HepG2 (cell line): ENCODE data around the gene CAPRIN2. TPM values are rescaled to one million over a fixed set of nuclear protein-coding genes. Genes with fewer than 3 reads are reported as not detected.

Source experiments
- ATAC-seq: fragments of 200-7000 bp; cut with Tn5 transposase; 3 replicates; pipeline ENCODE4 v1.9.1; 2020; ENCODE audit warnings: mild to moderate bottlenecking, moderate library complexity
- BruUV-seq: library from RNA; stranded (reverse); fragments of 400-500 nt; replicated peaks from 2 replicates; lab custom pipeline; 2021; lab: Mats Ljungman, UMichigan
- CTCF ChIA-PET: fragments of 300-600 bp; formaldehyde crosslinking; extraction: SDS; loops from one replicate; lab custom pipeline; 2021; ENCODE audit warnings: low total read pairs, inconsistent platforms, low intra/inter-chr PET ratio; lab: Yijun Ruan, JAX
- POLR2A ChIA-PET: fragments of 350-600 bp; sonication (Branson Sonifier 250); formaldehyde crosslinking; loops from one replicate; lab custom pipeline; 2020; ENCODE audit warnings: antibody characterized with exemption, inconsistent platforms; lab: Yijun Ruan, JAX
- DNase-seq: peaks from one replicate; pipeline ENCODE4 v3.0.0-alpha.2; 2015; ENCODE audit warnings: low spot score
- FAIRE-seq: peaks from 3 replicates; lab custom pipeline; 2011; peaks lifted over from hg19 to GRCh38; lab: Jason Lieb, UNC
- H2AFZ ChIP-seq: one replicate; pipeline ENCODE4 v1.6.1; 2011; ENCODE audit warnings: low read length, inconsistent platforms
- H3K27ac ChIP-seq: fragments of 300-600 bp; 3 replicates; pipeline ENCODE4 v1.8.0; 2011; ENCODE audit warnings: mixed run types, mild to moderate bottlenecking, mixed read lengths, low read length, inconsistent platforms; ENCODE audit not compliant: insufficient read depth; ENCODE audit errors: extremely low read length
- H3K27me3 ChIP-seq, 2 experiments: fragments of 200-600 bp in 1 of 2; 2 replicates in 1 of 2; 3 replicates in 1 of 2; pipeline versions ENCODE4 v1.6.0 to v1.8.0; 2011; ENCODE audit warnings: low read length in 2 of 2, mild to moderate bottlenecking in 2 of 2, moderate library complexity in 2 of 2, inconsistent platforms in 1 of 2; ENCODE audit not compliant: insufficient read depth in 2 of 2, control insufficient read depth in 1 of 2
- H3K36me3 ChIP-seq, 2 experiments: fragments of 200-600 bp in 1 of 2; replicated peaks in 1 of 2; 2 replicates in 1 of 2; 3 replicates in 1 of 2; pipeline versions ENCODE4 v1.5.1 to v1.8.0; 2011; ENCODE audit warnings: low read length in 2 of 2, inconsistent platforms in 1 of 2; ENCODE audit not compliant: insufficient read depth in 2 of 2, control insufficient read depth in 1 of 2
- H3K4me1 ChIP-seq: 2 replicates; pipeline ENCODE4 v1.5.1; 2012; ENCODE audit warnings: low read length, inconsistent platforms; ENCODE audit not compliant: insufficient read depth
- H3K4me2 ChIP-seq: 2 replicates; pipeline ENCODE4 v1.6.0; 2011; ENCODE audit warnings: low read depth, low read length, inconsistent platforms
- H3K4me3 ChIP-seq, 3 experiments: fragments of 200-600 bp in 1 of 3; sonication (generic), shearing (Covaris generic) in 1 of 3; replicated peaks in 1 of 3; 2 replicates each; pipeline ENCODE4 v1.5.1; 2011 to 2016; ENCODE audit warnings: low read length in 3 of 3, inconsistent platforms in 2 of 3, low read depth in 2 of 3, mild to moderate bottlenecking in 2 of 3, control low read depth in 1 of 3, mixed read lengths in 1 of 3; ENCODE audit not compliant: insufficient read depth in 1 of 3
- H3K79me2 ChIP-seq: one replicate; pipeline ENCODE4 v1.6.1; 2011; ENCODE audit warnings: low read length, inconsistent platforms; ENCODE audit not compliant: insufficient read depth
- H3K9ac ChIP-seq: 2 replicates; pipeline ENCODE4 v1.6.0; 2011; ENCODE audit warnings: mild to moderate bottlenecking, low read depth, low read length, inconsistent platforms; ENCODE audit not compliant: insufficient read depth
- H3K9me3 ChIP-seq: 2 replicates; pipeline ENCODE4 v1.5.1; 2012; ENCODE audit warnings: mild to moderate bottlenecking, low read length
- H4K20me1 ChIP-seq: 2 replicates; pipeline ENCODE4 v1.6.0; 2011; ENCODE audit warnings: inconsistent platforms, mild to moderate bottlenecking, low read length, moderate library complexity; ENCODE audit not compliant: insufficient read depth
- BCL6 ChIP-seq: IDR thresholded peaks from 2 replicates; pipeline ENCODE4 v1.6.1; 2016; ENCODE audit warnings: missing genetic modification reagents, missing compliant biosample characterization
- HOXA9 ChIP-seq: sonication (generic); formaldehyde crosslinking; IDR thresholded peaks from 2 replicates; pipeline ENCODE4 v1.8.1; 2022; ENCODE audit warnings: missing genetic modification reagents, mild to moderate bottlenecking, moderate library complexity, borderline replicate concordance
- JARID2 ChIP-seq: sonication (generic); formaldehyde crosslinking; IDR thresholded peaks from 2 replicates; pipeline ENCODE4 v1.8.1; 2023; ENCODE audit warnings: missing genetic modification reagents, inconsistent platforms; ENCODE audit not compliant: insufficient replicate concordance
- KDM2A ChIP-seq: sonication (generic); formaldehyde crosslinking; IDR thresholded peaks from 2 replicates; pipeline ENCODE4 v1.4.0; 2020; ENCODE audit warnings: low read depth, missing genetic modification reagents, borderline replicate concordance
- MBNL3 ChIP-seq: fragments of 250-450 bp; sonication (Bioruptor Pico); conservative IDR thresholded peaks from 2 replicates; pipeline ENCODE4 v1.8.0; 2022; ENCODE audit warnings: mild to moderate bottlenecking, inconsistent platforms
- PHB2 ChIP-seq: fragments of 450-650 bp; IDR thresholded peaks from 2 replicates; pipeline ENCODE4 v1.6.1; 2018; ENCODE audit not compliant: partially characterized antibody
- PLSCR1 ChIP-seq: sonication (generic); formaldehyde crosslinking; IDR thresholded peaks from 2 replicates; pipeline ENCODE4 v1.5.0; 2020; ENCODE audit warnings: missing genetic modification reagents, mild to moderate bottlenecking, borderline replicate concordance
- SOX6 ChIP-seq, 2 experiments: fragments of 450-650 bp in 1 of 2; sonication (generic) in 1 of 2; formaldehyde crosslinking in 1 of 2; IDR thresholded peaks; 2 replicates each; pipeline versions ENCODE4 v1.4.0 to v1.6.1; 2017 to 2020; ENCODE audit warnings: antibody characterized with exemption in 1 of 2, mild to moderate bottlenecking in 1 of 2, missing genetic modification reagents in 1 of 2
- ZFP36 ChIP-seq: fragments of 150-350 bp; IDR thresholded peaks from 2 replicates; pipeline ENCODE4 v1.6.1; 2018; ENCODE audit warnings: borderline replicate concordance, low read length, low read depth; ENCODE audit not compliant: partially characterized antibody
- ZNF124 ChIP-seq: sonication (generic); formaldehyde crosslinking; IDR thresholded peaks from 2 replicates; pipeline ENCODE4 v1.4.0; 2020; ENCODE audit warnings: missing genetic modification reagents
- ZNF275 ChIP-seq: sonication (generic); formaldehyde crosslinking; IDR thresholded peaks from 2 replicates; pipeline ENCODE4 v1.8.0; 2022; ENCODE audit warnings: missing genetic modification reagents, mild to moderate bottlenecking, inconsistent platforms, borderline replicate concordance
- ZNF672 ChIP-seq: sonication (generic); formaldehyde crosslinking; IDR thresholded peaks from 2 replicates; pipeline ENCODE4 v1.8.1; 2022; ENCODE audit warnings: missing genetic modification reagents
- ZNF878 ChIP-seq: sonication (generic); formaldehyde crosslinking; IDR thresholded peaks from 2 replicates; pipeline ENCODE4 v1.8.1; 2023; ENCODE audit warnings: mild to moderate bottlenecking, missing genetic modification reagents, moderate library complexity
- in situ Hi-C: cut with HindIII; loops from 2 replicates; pipeline ENCODE4 v1.10.0; 2017; ENCODE audit warnings: low pct_unique_long_range_greater_than_20kb; ENCODE audit not compliant: extremely low pct_ligation_motif_present
- intact Hi-C: fragments of 100-400 bp; cut with micrococcal nuclease; formaldehyde crosslinking; loops from one replicate; pipeline ENCODE4 v1.10.0; 2022; ENCODE audit not compliant: unreplicated experiment
- polyA plus RNA-seq, 8 experiments: library from polyadenylated mRNA; depleted of rRNA in 3 of 8; stranded (reverse) in 7 of 8; unstranded in 1 of 8; fragments of >200 nt; fragmentation: Illumina TruSeq in 4 of 8; extraction: Trizol in 4 of 8; gene quantifications; 2 replicates each; pipeline versions ENCODE4 v1.2.1 to v1.2.3, GENCODE V29; 2011 to 2016; ENCODE audit warnings: low read depth in 4 of 8, missing spikeins in 1 of 8, mixed read lengths in 1 of 8; ENCODE audit not compliant: insufficient read depth in 1 of 8
- total RNA-seq, 5 experiments: library from RNA; depleted of rRNA; stranded (reverse); fragments of >200 nt; fragmentation: Illumina TruSeq; extraction: Trizol; gene quantifications; 2 replicates each; pipeline ENCODE4 v1.2.3, GENCODE V29; 2016; ENCODE audit warnings: low read depth in 1 of 5

CAPRIN2 gene
- total and polyA plus RNA-seq, 2 of the 13 experiments (the other 11 are each of a cell fraction or from before 2014, with no cell fraction given), result 21.7 to 30.6 TPM

- H3K9me3 ChIP-seq, result peaks cover 10% of the 10 kb centered on the region
- CTCF ChIA-PET, result no interaction called here
- FAIRE-seq, result no peak
Observed at GRCh38 chr12:30779178-30779577, 24.4 kb upstream of the CAPRIN2 start.

GRCh38 chr12:30774599-30774998, 19.8 kb upstream of the CAPRIN2 start:
- DNase-seq (no peak), ATAC-seq (no peak), FAIRE-seq (no peak)
- H3K4me3 ChIP-seq, result no peak overlapping the region
- H3K9ac ChIP-seq, result no peak overlapping the region
- no peak overlapping the region for H2AFZ ChIP-seq
- no peak overlapping the region for H3K27ac ChIP-seq
- CTCF ChIA-PET, result no interaction called here
- H3K27me3 ChIP-seq, result peaks cover 0 to 2% of the 10 kb centered on the region in 2 experiments; a peak in 1 of 5 replicates
- peaks cover 11% of the 10 kb centered on the region for H3K9me3 ChIP-seq
- no peaks in the 10 kb centered on the region for H3K79me2 ChIP-seq
- in situ Hi-C loops, result no loop called here
- H3K4me1 ChIP-seq, result no peaks in the 10 kb centered on the region
- TF ChIP-seq PLSCR1, result no peak
- TF ChIP-seq MBNL3 (CRISPR knock-in tag), result no peak
- no peak for TF ChIP-seq ZNF275
- TF ChIP-seq KDM2A (CRISPR knock-in tag), result no peak
- TF ChIP-seq BCL6 (CRISPR knock-in tag), result no peak
- no peak for TF ChIP-seq PHB2
- peak; percentile 22 for TF ChIP-seq ZFP36
- TF ChIP-seq, all 625 proteins: peak for 1
- intact Hi-C loops, result no loop called here
- BruUV-seq, result no TSS peak
- POLR2A ChIA-PET, result no interaction called here
- no peaks in the 10 kb centered on the region for H4K20me1 ChIP-seq
- H3K36me3 ChIP-seq, result no peaks in the 10 kb centered on the region
- no peak overlapping the region for H3K4me2 ChIP-seq

More at GRCh38 chr12:30779178-30779577, 24.4 kb upstream of the CAPRIN2 start:
- H3K79me2 ChIP-seq, result no peaks in the 10 kb centered on the region
- ATAC-seq, result no peak
- H4K20me1 ChIP-seq, result no peaks in the 10 kb centered on the region
- POLR2A ChIA-PET, result no interaction called here
- in situ Hi-C loops (no loop called here), intact Hi-C loops (no loop called here)
- H3K4me2 ChIP-seq, result no peak overlapping the region
- H3K27me3 ChIP-seq, result peaks cover 0 to 7% of the 10 kb centered on the region in 2 experiments; a peak in 1 of 5 replicates
- no TSS peak for BruUV-seq
- no peak for DNase-seq
- H3K9ac ChIP-seq, result no peak overlapping the region
- TF ChIP-seq ZNF878 (CRISPR knock-in tag) (no peak), SOX6 (IDR thresholded peaks at IDR 0.05) (no peak), SOX6 (CRISPR knock-in tag; IDR thresholded peaks at IDR 0.05) (no peak), ZNF672 (no peak), ZNF124 (CRISPR knock-in tag) (no peak), JARID2 (CRISPR knock-in tag) (no peak), HOXA9 (CRISPR knock-in tag) (no peak)
- H3K4me1 ChIP-seq, result no peaks in the 10 kb centered on the region
- no peak overlapping the region for H2AFZ ChIP-seq
- H3K4me3 ChIP-seq, result no peak overlapping the region
- H3K36me3 ChIP-seq, result no peaks in the 10 kb centered on the region
- H3K27ac ChIP-seq, result no peak overlapping the region
